ENCODE data around the gene ZNF599.

ZNF599 gene

GRCh38 chr19:34794066-34794960, 21.3 kb upstream of the ZNF599 start:
- H3K4me3 ChIP-seq (ENCODE audit: low read length), result no peak overlapping the region
- no peak for TF ChIP-seq CTCF (IDR thresholded peaks at IDR 0.05; ENCODE audit: insufficient read depth, low read depth, low read length, missing control alignments)
- peak; percentile 12 for DNase-seq (ENCODE audit: low read depth)

GRCh38 chr19:34793565-34793964, 20.6 kb upstream of the ZNF599 start:
- no peak for TF ChIP-seq CTCF (IDR thresholded peaks at IDR 0.05; ENCODE audit: insufficient read depth, low read depth, low read length, missing control alignments)
- no peak overlapping the region for H3K4me3 ChIP-seq (ENCODE audit: low read length)

GRCh38 chr19:34788074-34788473, 15.1 kb upstream of the ZNF599 start:
- DNase-seq (ENCODE audit: low read depth), result no peak
- no peak overlapping the region for H3K4me3 ChIP-seq (ENCODE audit: low read length)
- TF ChIP-seq CTCF (IDR thresholded peaks at IDR 0.05; ENCODE audit: insufficient read depth, low read depth, low read length, missing control alignments), result no peak

More at GRCh38 chr19:34793565-34793964, 20.6 kb upstream of the ZNF599 start:
- DNase-seq (ENCODE audit: low read depth), result no peak

GRCh38 chr19:34787059-34787824, 14.2 kb upstream of the ZNF599 start:
- DNase-seq (ENCODE audit: low read depth), result no peak
- no peak overlapping the region for H3K4me3 ChIP-seq (ENCODE audit: low read length)
- TF ChIP-seq CTCF (IDR thresholded peaks at IDR 0.05; ENCODE audit: insufficient read depth, low read depth, low read length, missing control alignments), result no peak

GRCh38 chr19:34786236-34786635, 13.2 kb upstream of the ZNF599 start:
- no peak overlapping the region for H3K4me3 ChIP-seq (ENCODE audit: low read length)
- no peak for TF ChIP-seq CTCF (IDR thresholded peaks at IDR 0.05; ENCODE audit: insufficient read depth, low read depth, low read length, missing control alignments)
- DNase-seq (ENCODE audit: low read depth), result no peak

GRCh38 chr19:34779652-34780051, 6.6 kb upstream of the ZNF599 start:
- no peak overlapping the region for H3K4me3 ChIP-seq (ENCODE audit: low read length)
- DNase-seq (ENCODE audit: low read depth), result no peak
- TF ChIP-seq CTCF (IDR thresholded peaks at IDR 0.05; ENCODE audit: insufficient read depth, low read depth, low read length, missing control alignments), result no peak

Measured in epithelial cell of esophagus (primary cell).